ENCODE data around the gene PRMT2.

DNA sequence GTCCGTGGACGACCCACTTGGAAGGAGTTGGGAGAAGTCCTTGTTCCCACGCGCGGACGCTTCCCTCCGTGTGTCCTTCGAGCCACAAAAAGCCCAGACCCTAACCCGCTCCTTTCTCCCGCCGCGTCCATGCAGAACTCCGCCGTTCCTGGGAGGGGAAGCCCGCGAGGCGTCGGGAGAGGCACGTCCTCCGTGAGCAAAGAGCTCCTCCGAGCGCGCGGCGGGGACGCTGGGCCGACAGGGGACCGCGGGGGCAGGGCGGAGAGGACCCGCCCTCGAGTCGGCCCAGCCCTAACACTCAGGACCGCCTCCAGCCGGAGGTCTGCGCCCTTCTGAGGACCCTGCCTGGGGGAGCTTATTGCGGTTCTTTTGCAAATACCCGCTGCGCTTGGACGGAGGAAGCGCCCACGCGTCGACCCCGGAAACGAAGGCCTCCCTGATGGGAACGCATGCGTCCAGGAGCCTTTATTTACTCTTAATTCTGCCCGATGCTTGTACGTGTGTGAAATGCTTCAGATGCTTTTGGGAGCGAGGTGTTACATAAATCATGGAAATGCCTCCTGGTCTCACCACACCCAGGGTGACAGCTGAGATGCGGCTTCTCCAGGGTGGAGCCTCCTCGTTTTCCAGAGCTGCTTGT is 32.4 kb downstream of the PRMT2 start:
- TF ChIP-seq GATA2 (IDR thresholded peaks at IDR 0.05; ENCODE audit: low read depth, low read length): no peak
- TF ChIP-seq GATA3 (IDR thresholded peaks at IDR 0.05; ENCODE audit: low read depth, low read length): no peak

All from SH-SY5Y (cell line).